Measurements from ENCODE around the gene RCN2.

GRCh38 chr15:76994001-76994400, 62.5 kb downstream of the RCN2 start:
- no peak for TF ChIP-seq CTCF (IDR thresholded peaks at IDR 0.05)
- no peak for TF ChIP-seq EZH2 (IDR thresholded peaks at IDR 0.05)
- TF ChIP-seq EZH2phosphoT487 (IDR thresholded peaks at IDR 0.05) = no peak

Data from neural progenitor cell (in vitro differentiated cells).